ENCODE data around the gene NUMB.

The NUMB gene
- 31.6 to 51.2 (median 37.9) reads per million in 9 experiments for total RNA-seq

DNA sequence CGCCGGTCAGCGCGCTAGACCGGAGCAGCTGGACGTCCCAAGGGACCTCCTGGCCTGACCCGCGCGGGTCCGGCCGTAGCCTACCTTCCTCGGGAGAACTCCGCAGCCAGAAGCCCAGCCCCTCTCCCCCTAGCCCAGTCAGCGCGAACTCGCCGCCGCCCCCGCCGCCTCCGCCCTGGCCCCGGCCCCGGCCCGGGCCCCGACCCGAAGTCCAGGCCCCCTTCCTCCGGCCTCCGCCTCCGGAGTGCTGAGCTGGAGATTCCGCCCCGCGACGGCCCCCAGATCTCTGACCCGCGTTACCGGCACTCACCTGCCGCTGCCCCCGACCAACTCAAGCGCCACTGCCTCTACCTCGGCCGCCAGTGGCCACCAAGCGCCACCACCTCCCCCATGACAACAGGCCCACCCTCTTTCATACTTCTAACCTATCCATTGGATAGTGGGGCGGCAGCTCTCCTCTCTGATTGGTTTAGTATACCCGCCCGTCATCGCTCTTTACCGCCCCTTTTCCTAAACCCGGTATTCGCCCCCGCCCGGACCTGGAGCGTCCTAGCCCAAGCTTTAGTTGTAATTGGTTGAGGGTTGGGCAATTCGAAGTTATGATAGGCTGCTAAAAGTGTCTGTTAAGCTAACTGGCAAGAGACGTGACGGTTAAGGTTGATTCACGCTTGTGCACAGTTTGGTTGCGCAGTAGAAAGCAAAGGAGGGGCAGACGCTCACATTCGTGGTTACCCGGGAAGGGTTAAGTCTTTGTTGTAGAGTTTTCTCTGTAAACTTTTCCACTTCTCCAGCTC, at the start of gene NUMB:
NUMB (minus strand) TSS at position 364 of the 794 bp plus-strand sequence. CDS start 102,795 bp downstream, outside the sequence.
- H3K4me1 Mint-ChIP-seq (ENCODE audit: low read depth in 2 of 2), result peaks cover 24 to 29% of the 10 kb centered on the region in 2 donors
- H3K36me3 Mint-ChIP-seq (ENCODE audit: insufficient read depth), result peaks cover 9% of the 10 kb centered on the region
- ATAC-seq (replicated peaks) (peak; percentile 97), DNase-seq (peak; percentile 92 to 96 (median 95))
- H3K4me3 Mint-ChIP-seq, result peak within 1 kb of the TSS; percentile 93 to 98
- peak within 1 kb of the TSS; percentile 94 to 95 for H3K27ac Mint-ChIP-seq
- no peaks in the 10 kb centered on the region for H3K27me3 Mint-ChIP-seq
- no peaks in the 10 kb centered on the region for H3K9me3 Mint-ChIP-seq

- Mint-ChIP-seq H3K27me3 (no peaks in the 10 kb centered on the region), H3K36me3 (ENCODE audit: insufficient read depth) (peaks cover 11% of the 10 kb centered on the region), H3K4me1 (ENCODE audit: low read depth in 2 of 2) (peaks cover 3 to 6% of the 10 kb centered on the region in 2 donors), H3K9me3 (no peaks in the 10 kb centered on the region), H3K4me3 (peak overlapping the region in 1 of 2 donors; percentile 66), H3K27ac (peak overlapping the region; percentile 13 to 26)
- ATAC-seq (replicated peaks) (peak; percentile 92), DNase-seq (peak in 1 of 3 experiments; percentile 36)
Measured at GRCh38 chr14:73503648-73504047, 45.3 kb upstream of the NUMB start.

DNA sequence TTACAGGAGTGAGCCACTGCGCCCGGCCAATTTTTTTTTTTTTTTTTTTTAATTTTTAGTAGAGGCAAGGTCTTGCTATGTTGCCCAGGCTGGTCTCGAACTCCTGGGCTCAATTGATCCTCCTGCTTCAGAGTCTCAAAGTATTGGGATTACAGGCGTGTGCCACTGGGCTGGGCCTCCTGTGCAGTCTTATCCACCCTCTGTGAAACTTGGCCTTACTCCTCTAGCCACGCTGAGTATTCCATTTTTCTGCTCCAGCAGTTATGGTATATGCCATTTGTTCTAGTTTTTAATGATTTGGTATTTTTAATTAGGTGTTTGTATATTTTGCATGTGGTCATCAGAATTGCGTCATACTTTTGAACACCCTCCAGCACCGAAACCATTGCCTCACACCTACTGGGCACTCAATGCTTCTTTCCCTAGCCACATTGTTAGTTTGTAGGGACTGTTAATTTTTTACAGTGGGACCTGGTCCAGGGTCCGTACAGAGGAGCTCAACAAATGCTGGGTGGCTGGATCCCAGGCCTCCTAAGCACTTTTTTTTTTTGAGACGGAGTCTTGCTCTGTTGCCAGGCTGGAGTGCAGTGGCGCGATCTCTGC, 43.8 kb upstream of the NUMB start:
- DNase-seq (no peak), ATAC-seq (replicated peaks) (no peak)
- no peaks in the 10 kb centered on the region for H3K27me3 Mint-ChIP-seq
- peak overlapping the region in 1 of 2 donors; percentile 13 for H3K27ac Mint-ChIP-seq
- H3K4me3 Mint-ChIP-seq, result no peak overlapping the region
- no peaks in the 10 kb centered on the region for H3K9me3 Mint-ChIP-seq
- H3K36me3 Mint-ChIP-seq (ENCODE audit: insufficient read depth), result peaks cover 11% of the 10 kb centered on the region
- H3K4me1 Mint-ChIP-seq (ENCODE audit: low read depth in 2 of 2), result peaks cover 3 to 11% of the 10 kb centered on the region in 2 donors

GRCh38 chr14:73500360-73500759, 42.0 kb upstream of the NUMB start:
- H3K4me1 Mint-ChIP-seq (ENCODE audit: low read depth in 2 of 2), result peaks cover 11 to 20% of the 10 kb centered on the region in 2 donors
- no peak for DNase-seq
- peaks cover 15% of the 10 kb centered on the region for H3K36me3 Mint-ChIP-seq (ENCODE audit: insufficient read depth)
- H3K27me3 Mint-ChIP-seq, result no peaks in the 10 kb centered on the region
- H3K27ac Mint-ChIP-seq, result no peak overlapping the region
- no peak for ATAC-seq (replicated peaks)
- no peaks in the 10 kb centered on the region for H3K9me3 Mint-ChIP-seq
- no peak overlapping the region for H3K4me3 Mint-ChIP-seq

DNA sequence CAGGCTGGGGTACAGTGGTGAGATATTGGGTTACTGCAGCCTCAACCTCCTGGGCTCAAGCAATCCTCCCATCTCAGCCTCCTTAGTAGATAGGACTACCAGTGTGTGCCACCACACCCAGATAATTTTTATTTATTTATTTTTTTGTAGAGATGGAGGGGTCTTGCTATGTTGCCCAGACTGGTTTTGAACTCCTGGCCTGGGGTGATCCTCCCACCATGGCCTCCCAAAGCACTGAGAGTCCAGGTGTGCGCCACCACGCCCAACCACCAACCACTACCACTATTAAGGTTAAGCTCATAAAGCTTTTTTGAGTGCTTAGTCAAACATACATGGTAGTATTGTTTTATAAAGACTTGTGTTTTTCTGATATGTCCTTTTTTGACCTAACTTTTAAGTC, 36.2 kb upstream of the NUMB start:
- Mint-ChIP-seq H3K27ac (peak overlapping the region in 1 of 2 donors; percentile 77), H3K4me3 (no peak overlapping the region), H3K27me3 (no peaks in the 10 kb centered on the region), H3K4me1 (ENCODE audit: low read depth in 2 of 2) (peaks cover 35 to 50% of the 10 kb centered on the region in 2 donors), H3K9me3 (no peaks in the 10 kb centered on the region), H3K36me3 (ENCODE audit: insufficient read depth) (peaks cover 46% of the 10 kb centered on the region)
- DNase-seq (no peak), ATAC-seq (replicated peaks) (no peak)

DNA sequence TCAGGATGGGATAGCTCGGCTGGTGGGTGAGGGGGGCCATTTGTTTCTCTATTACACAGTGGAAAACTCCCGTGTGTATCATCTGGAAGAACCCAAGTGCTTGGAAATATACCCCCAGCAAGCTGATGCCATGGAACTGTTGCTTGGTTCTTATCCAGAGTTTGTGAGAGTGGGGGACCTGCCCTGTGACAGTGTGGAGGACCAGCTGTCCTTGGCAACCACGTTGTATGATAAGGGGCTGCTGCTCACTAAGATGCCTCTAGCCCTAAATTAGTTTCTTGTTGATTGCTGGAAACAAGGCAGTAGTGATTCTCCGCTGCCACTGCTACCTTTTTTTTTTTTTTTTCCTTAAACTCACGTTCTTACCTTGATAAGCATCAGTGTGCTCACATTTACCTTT, 34.3 kb upstream of the NUMB start:
- DNase-seq (no peak), ATAC-seq (replicated peaks) (no peak)
- Mint-ChIP-seq H3K27ac (peak overlapping the region; percentile 49 to 94), H3K36me3 (ENCODE audit: insufficient read depth) (peaks cover 42% of the 10 kb centered on the region), H3K9me3 (no peaks in the 10 kb centered on the region), H3K4me3 (peak overlapping the region; percentile 89), H3K4me1 (ENCODE audit: low read depth in 2 of 2) (peaks cover 35 to 42% of the 10 kb centered on the region in 2 donors), H3K27me3 (no peaks in the 10 kb centered on the region)

- Mint-ChIP-seq H3K27ac (peak overlapping the region; percentile 91 to 94), H3K4me1 (ENCODE audit: low read depth in 2 of 2) (peaks cover 35 to 42% of the 10 kb centered on the region in 2 donors), H3K36me3 (ENCODE audit: insufficient read depth) (peaks cover 42% of the 10 kb centered on the region), H3K27me3 (no peaks in the 10 kb centered on the region), H3K4me3 (peak overlapping the region; percentile 89), H3K9me3 (no peaks in the 10 kb centered on the region)
- DNase-seq (no peak), ATAC-seq (replicated peaks) (no peak)
Measured at GRCh38 chr14:73492043-73492552, 33.8 kb upstream of the NUMB start.

GRCh38 chr14:73491256-73492042, 33.1 kb upstream of the NUMB start:
- peak; percentile 63 to 73 (median 71) for DNase-seq
- peaks cover 42% of the 10 kb centered on the region for H3K36me3 Mint-ChIP-seq (ENCODE audit: insufficient read depth)
- H3K27me3 Mint-ChIP-seq, result no peaks in the 10 kb centered on the region
- ATAC-seq (replicated peaks), result peak; percentile 81
- no peaks in the 10 kb centered on the region for H3K9me3 Mint-ChIP-seq
- H3K27ac Mint-ChIP-seq, result peak overlapping the region; percentile 91 to 94
- H3K4me3 Mint-ChIP-seq, result peak overlapping the region; percentile 89
- peaks cover 35 to 40% of the 10 kb centered on the region in 2 donors for H3K4me1 Mint-ChIP-seq (ENCODE audit: low read depth in 2 of 2)

- DNase-seq (no peak), ATAC-seq (replicated peaks) (no peak)
- no peak overlapping the region for H3K27ac Mint-ChIP-seq
- peaks cover 25 to 27% of the 10 kb centered on the region in 2 donors for H3K4me1 Mint-ChIP-seq (ENCODE audit: low read depth in 2 of 2)
- H3K9me3 Mint-ChIP-seq, result no peaks in the 10 kb centered on the region
- no peaks in the 10 kb centered on the region for H3K27me3 Mint-ChIP-seq
- peaks cover 28% of the 10 kb centered on the region for H3K36me3 Mint-ChIP-seq (ENCODE audit: insufficient read depth)
- H3K4me3 Mint-ChIP-seq, result peak overlapping the region; percentile 30 to 64
Measured at GRCh38 chr14:73489481-73490175, 31.3 kb upstream of the NUMB start.

- ATAC-seq (replicated peaks) (no peak), DNase-seq (no peak)
- Mint-ChIP-seq H3K4me1 (ENCODE audit: low read depth in 2 of 2) (no peaks in the 10 kb centered on the region), H3K4me3 (no peak overlapping the region), H3K27ac (no peak overlapping the region), H3K9me3 (no peaks in the 10 kb centered on the region), H3K27me3 (no peaks in the 10 kb centered on the region), H3K36me3 (ENCODE audit: insufficient read depth) (peaks cover 3% of the 10 kb centered on the region)
Measured at GRCh38 chr14:73478684-73479083, 20.3 kb upstream of the NUMB start.

- no peak overlapping the region for H3K4me3 Mint-ChIP-seq
- ATAC-seq (replicated peaks) (no peak), DNase-seq (no peak)
- peaks cover 3% of the 10 kb centered on the region for H3K36me3 Mint-ChIP-seq (ENCODE audit: insufficient read depth)
- H3K9me3 Mint-ChIP-seq, result no peaks in the 10 kb centered on the region
- H3K27me3 Mint-ChIP-seq, result no peaks in the 10 kb centered on the region
- no peak overlapping the region for H3K27ac Mint-ChIP-seq
- H3K4me1 Mint-ChIP-seq (ENCODE audit: low read depth in 2 of 2), result no peaks in the 10 kb centered on the region
Measured at GRCh38 chr14:73477618-73478266, 19.4 kb upstream of the NUMB start.

DNA sequence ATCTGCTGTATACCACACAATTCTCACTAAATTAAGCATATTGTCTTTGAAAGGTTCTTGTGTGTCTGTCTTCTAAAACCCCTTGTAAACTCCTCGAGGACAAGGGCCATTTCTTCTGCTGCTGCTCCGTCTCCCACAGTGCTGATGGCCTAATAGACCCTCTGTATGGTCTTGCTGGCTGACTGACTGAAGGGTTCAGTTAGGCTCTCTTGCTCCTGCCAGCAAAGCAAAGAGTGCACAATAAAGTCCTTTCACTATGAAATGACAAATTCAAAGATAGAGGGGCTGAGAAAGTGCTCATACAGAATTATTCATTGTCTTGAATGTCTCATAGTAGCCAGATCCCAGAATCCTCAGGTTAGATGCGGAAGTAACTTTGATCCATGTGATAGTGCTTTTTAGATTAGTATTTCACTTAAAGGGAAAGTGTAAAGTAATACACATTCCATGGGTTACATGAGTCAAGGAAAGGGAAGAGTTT, 18.1 kb upstream of the NUMB start:
- no peak for ATAC-seq (replicated peaks)
- no peak overlapping the region for H3K4me3 Mint-ChIP-seq
- H3K27ac Mint-ChIP-seq, result peak overlapping the region in 1 of 2 donors; percentile 1
- H3K9me3 Mint-ChIP-seq, result no peaks in the 10 kb centered on the region
- DNase-seq, result no peak
- peaks cover 3% of the 10 kb centered on the region for H3K36me3 Mint-ChIP-seq (ENCODE audit: insufficient read depth)
- no peaks in the 10 kb centered on the region for H3K27me3 Mint-ChIP-seq
- H3K4me1 Mint-ChIP-seq (ENCODE audit: low read depth in 2 of 2), result no peaks in the 10 kb centered on the region
